HCT116 (cell line): ENCODE data around the gene CFAP58. TPM values are rescaled to one million over a fixed set of nuclear protein-coding genes. Genes with fewer than 3 reads are reported as not detected.

Experiments used
- ATAC-seq: fragments of 200-7000 bp; cut with Tn5 transposase; 2 replicates; pipeline ENCODE4 v1.9.1; 2020; ENCODE audit warnings: mild to moderate bottlenecking, moderate library complexity
- BruUV-seq: library from RNA; stranded (reverse); fragments of 400-500 nt; replicated peaks from 2 replicates; lab custom pipeline; 2021; lab: Mats Ljungman, UMichigan
- CTCF ChIA-PET: fragments of 300-600 bp; sonication (Branson Sonifier 250); formaldehyde crosslinking; loops from one replicate; lab custom pipeline; 2021; ENCODE audit warnings: antibody characterized with exemption; lab: Charles Lee
- POLR2A ChIA-PET: fragments of 300-600, 350-600 bp; sonication (Branson Sonifier 250); formaldehyde crosslinking; loops from one replicate; lab custom pipeline; 2021; ENCODE audit warnings: antibody characterized with exemption; lab: Charles Lee
- RAD21 ChIA-PET, 2 experiments: fragments of 300-600 bp; sonication (Branson Sonifier 250); formaldehyde crosslinking; loops; one replicate each; lab custom pipeline; 2023; ENCODE audit warnings: low total read pairs in 2 of 2; ENCODE audit not compliant: uncharacterized antibody in 2 of 2, unreplicated experiment in 2 of 2, low non-redundant PET in 1 of 2; lab: Charles Lee
- DNase-seq: peaks from one replicate; pipeline ENCODE4 v3.0.0-alpha.2; 2010; ENCODE audit warnings: low read depth, low spot score
- H2AFZ ChIP-seq: fragments of 200-600 bp; shearing (Covaris generic), sonication (generic); 2 replicates; pipeline ENCODE4 v1.6.1; 2017; ENCODE audit warnings: low read depth, mixed run types, mixed read lengths, antibody characterized with exemption, low read length; ENCODE audit not compliant: poor library complexity, severe bottlenecking
- H3K27ac ChIP-seq: 2 replicates; pipeline ENCODE4 v1.5.1; 2012; ENCODE audit warnings: low read depth, low read length
- H3K27me3 ChIP-seq: fragments of 200-600 bp; sonication (generic); 2 replicates; pipeline ENCODE4 v1.6.1; 2016; ENCODE audit warnings: mixed run types, low read length, mixed read lengths; ENCODE audit not compliant: insufficient read depth
- H3K36me3 ChIP-seq, 2 experiments: fragments of 200-500 bp in 1 of 2; fragments of 200-600 bp in 1 of 2; sonication (Bioruptor generic) in 1 of 2; sonication (generic) in 1 of 2; 2 replicates each; pipeline versions ENCODE4 v1.5.1 to v1.6.1; 2014 to 2016; ENCODE audit warnings: low read length in 2 of 2, inconsistent platforms in 1 of 2, mixed read lengths in 1 of 2, mixed run types in 1 of 2; ENCODE audit not compliant: insufficient read depth in 2 of 2, control insufficient read depth in 1 of 2
- H3K4me1 ChIP-seq, 2 experiments: fragments of 200-600 bp in 1 of 2; sonication (generic) in 1 of 2; 2 replicates each; pipeline versions ENCODE4 v1.5.1 to v1.6.1; 2012 to 2017; ENCODE audit warnings: low read length in 2 of 2, inconsistent platforms in 1 of 2, mild to moderate bottlenecking in 1 of 2, mixed read lengths in 1 of 2, mixed run types in 1 of 2, moderate library complexity in 1 of 2; ENCODE audit not compliant: insufficient read depth in 2 of 2, control insufficient read depth in 1 of 2
- H3K4me2 ChIP-seq: fragments of 200-600 bp; sonication (generic); 2 replicates; pipeline ENCODE4 v1.6.1; 2017; ENCODE audit warnings: mixed run types, low read length, mixed read lengths
- H3K4me3 ChIP-seq, 2 experiments: fragments of 200-600 bp in 1 of 2; sonication (generic) in 1 of 2; replicated peaks in 1 of 2; 2 replicates each; pipeline ENCODE4 v1.5.1; 2011 to 2016; ENCODE audit warnings: low read length in 2 of 2, control low read depth in 1 of 2, low read depth in 1 of 2, mild to moderate bottlenecking in 1 of 2, mixed read lengths in 1 of 2, mixed run types in 1 of 2
- H3K79me2 ChIP-seq: fragments of 200-600 bp; sonication (generic); 2 replicates; pipeline ENCODE4 v1.6.1; 2017; ENCODE audit warnings: mild to moderate bottlenecking, mixed run types, low read length, moderate library complexity, mixed read lengths; ENCODE audit not compliant: insufficient read depth
- H3K9ac ChIP-seq: fragments of 200-600 bp; sonication (generic); 2 replicates; pipeline ENCODE4 v1.6.1; 2016; ENCODE audit warnings: low read length, mixed read lengths
- H3K9me2 ChIP-seq: fragments of 200-600 bp; sonication (generic), shearing (Covaris generic); 2 replicates; pipeline ENCODE4 v1.6.1; 2017; ENCODE audit warnings: mixed run types, mild to moderate bottlenecking, moderate library complexity; ENCODE audit not compliant: insufficient read depth
- H3K9me3 ChIP-seq, 2 experiments: fragments of 200-500 bp in 1 of 2; fragments of 200-600 bp in 1 of 2; sonication (Bioruptor generic) in 1 of 2; sonication (generic) in 1 of 2; 2 replicates each; pipeline ENCODE4 v1.6.1; 2014 to 2017; ENCODE audit warnings: low read length in 2 of 2, mixed read lengths in 2 of 2, inconsistent platforms in 1 of 2, low read depth in 1 of 2, mild to moderate bottlenecking in 1 of 2, mixed run types in 1 of 2, moderate library complexity in 1 of 2; ENCODE audit not compliant: control insufficient read depth in 1 of 2, insufficient read depth in 1 of 2
- H4K20me1 ChIP-seq: fragments of 200-600 bp; sonication (generic), shearing (Covaris generic); 2 replicates; pipeline ENCODE4 v1.6.1; 2017; ENCODE audit warnings: mixed run types, mild to moderate bottlenecking, moderate library complexity; ENCODE audit not compliant: insufficient read depth
- ATF3 ChIP-seq: IDR thresholded peaks from 2 replicates; pipeline ENCODE4 v1.6.1; 2012
- CBX3 ChIP-seq: IDR thresholded peaks from 2 replicates; pipeline ENCODE4 v1.6.1; 2012; ENCODE audit warnings: low read depth
- CEBPB ChIP-seq: IDR thresholded peaks from 2 replicates; pipeline ENCODE4 v1.6.1; 2012; ENCODE audit warnings: low read depth
- CTCF ChIP-seq, 3 experiments: fragments of 200-600 bp in 1 of 3; sonication (generic) in 1 of 3; IDR thresholded peaks in 2 of 3; conservative IDR thresholded peaks in 1 of 3; 2 replicates each; pipeline ENCODE4 v1.5.1; 2012 to 2017; ENCODE audit warnings: low read depth in 2 of 3, low read length in 2 of 3, antibody characterized with exemption in 1 of 3, borderline replicate concordance in 1 of 3, control low read depth in 1 of 3, mild to moderate bottlenecking in 1 of 3, mixed read lengths in 1 of 3, mixed run types in 1 of 3, moderate library complexity in 1 of 3; ENCODE audit not compliant: insufficient read depth in 1 of 3
- EGR1 ChIP-seq: IDR thresholded peaks from 2 replicates; pipeline ENCODE4 v1.6.1; 2012; ENCODE audit warnings: low read depth
- ELF1 ChIP-seq: IDR thresholded peaks from 2 replicates; pipeline ENCODE4 v1.6.1; 2012; ENCODE audit warnings: low read depth, borderline replicate concordance
- EZH2 ChIP-seq: fragments of 200-600 bp; sonication (generic); IDR thresholded peaks from 2 replicates; pipeline ENCODE4 v1.6.1; 2017; ENCODE audit warnings: antibody characterized with exemption, mixed run types
- EZH2phosphoT487 ChIP-seq: fragments of 200-600 bp; IDR thresholded peaks from 2 replicates; pipeline ENCODE4 v1.6.1; 2018; ENCODE audit warnings: antibody characterized with exemption, borderline replicate concordance
- FOSL1 ChIP-seq: IDR thresholded peaks from 2 replicates; pipeline ENCODE4 v1.6.1; 2012; ENCODE audit warnings: low read depth
- JUND ChIP-seq: IDR thresholded peaks from 2 replicates; pipeline ENCODE4 v1.6.1; 2012
- MAX ChIP-seq: IDR thresholded peaks from 2 replicates; pipeline ENCODE4 v1.6.1; 2012
- POLR2A ChIP-seq: IDR thresholded peaks from 2 replicates; pipeline ENCODE4 v1.7.0; 2011; ENCODE audit warnings: borderline replicate concordance; ENCODE audit not compliant: insufficient read depth, insufficient read length; ENCODE audit errors: extremely low read depth
- POLR2AphosphoS5 ChIP-seq: IDR thresholded peaks from 2 replicates; pipeline ENCODE4 v1.6.1; 2011; ENCODE audit warnings: mild to moderate bottlenecking, low read depth, low read length, moderate library complexity
- RAD21 ChIP-seq: IDR thresholded peaks from 2 replicates; pipeline ENCODE4 v1.6.1; 2012; ENCODE audit warnings: low read depth, mild to moderate bottlenecking
- REST ChIP-seq: IDR thresholded peaks from 2 replicates; pipeline ENCODE4 v1.6.1; 2012; ENCODE audit warnings: low read depth
- SIN3A ChIP-seq: IDR thresholded peaks from 2 replicates; pipeline ENCODE4 v1.6.1; 2012; ENCODE audit warnings: low read depth
- SRF ChIP-seq: IDR thresholded peaks from 2 replicates; pipeline ENCODE4 v1.6.1; 2012; ENCODE audit warnings: low read depth
- TCF7L2 ChIP-seq: IDR thresholded peaks from 2 replicates; pipeline ENCODE4 v1.7.0; 2011; ENCODE audit warnings: borderline replicate concordance, inconsistent platforms; ENCODE audit not compliant: insufficient read depth, insufficient read length; ENCODE audit errors: extremely low read depth
- YY1 ChIP-seq: IDR thresholded peaks from 2 replicates; pipeline ENCODE4 v1.6.1; 2011; ENCODE audit warnings: low read length, low read depth, moderate library complexity, mild to moderate bottlenecking; ENCODE audit not compliant: insufficient replicate concordance; ENCODE audit errors: extremely low read depth
- ZFX ChIP-seq: fragments of 450-650 bp; IDR thresholded peaks from 2 replicates; pipeline ENCODE4 v1.6.1; 2017
- ZNF274 ChIP-seq: fragments of 200-500 bp; sonication (Bioruptor generic); IDR thresholded peaks from 2 replicates; pipeline ENCODE4 v1.6.1; 2014; ENCODE audit warnings: mild to moderate bottlenecking, low read depth, low read length, inconsistent platforms
- intact Hi-C: fragments of 100-400 bp; cut with micrococcal nuclease; formaldehyde crosslinking; loops from 2 replicates; pipeline ENCODE4 v1.10.0; 2022
- total RNA-seq: library from RNA; stranded (reverse); gene quantifications from one replicate; pipeline ENCODE4 v1.2.1, GENCODE V29; 2021; ENCODE audit not compliant: unreplicated experiment

The CFAP58 gene
- total RNA-seq, 1 experiment from 2014 or later = 0.91 TPM

GRCh38 chr10:104350127-104350635 lies 3.5 kb upstream of the CFAP58 start:
- Histone ChIP-seq H3K4me2 (peak overlapping the region; percentile 56), H3K9me3 (no peaks in the 10 kb centered on the region), H3K4me3 (peak overlapping the region in 1 of 2 experiments; percentile 10; a peak in 1 of 4 replicates), H3K79me2 (no peaks in the 10 kb centered on the region), H3K27ac (no peak overlapping the region), H4K20me1 (no peaks in the 10 kb centered on the region), H2AFZ (peak overlapping the region; percentile 95), H3K27me3 (no peaks in the 10 kb centered on the region; the same call in 1 of the 2 replicates), H3K36me3 (no peaks in the 10 kb centered on the region), H3K9ac (0 out of 2 replicates have a peak overlapping the region, but pooled peaks have one; percentile 12), H3K9me2 (no peaks in the 10 kb centered on the region), H3K4me1 (peaks cover 7 to 33% of the 10 kb centered on the region in 2 experiments; a peak in 3 of 4 replicates)
- ATAC-seq (peak; percentile 70), DNase-seq (peak; percentile 70)
- intact Hi-C loops = loop anchor here (1.0 to 5.0 kb wide), 6 partner anchors 45 to 463 kb away; partner anchors contain the start of gene SFR1
- ChIA-PET CTCF (interaction anchor here (1.0 to 6.5 kb wide), 5 partner anchors 44 to 96 kb away, joined by 5 to 106 read pairs (median 25); partner anchors contain the start of gene GSTO1), RAD21 (interaction anchor here in 1 of 2 experiments (2.2 kb wide), 1 partner anchor 45 kb away, joined by 6 read pairs; no protein-coding TSS in a partner anchor), POLR2A (interaction anchor here (1.3 to 2.0 kb wide), 4 partner anchors 12 to 81 kb away, joined by 3 to 5 read pairs (median 4); partner anchors contain the start of genes GSTO2 and ITPRIP)
- BruUV-seq = no TSS peak
- TF ChIP-seq TCF7L2 = no peak
- TF ChIP-seq REST = no peak
- TF ChIP-seq POLR2A = no peak
- no peak for TF ChIP-seq EGR1
- TF ChIP-seq ATF3 = no peak
- TF ChIP-seq FOSL1 = no peak
- TF ChIP-seq ELF1 = no peak
- 0 out of 2 replicates have a peak, but pooled peaks have one; percentile 6 for TF ChIP-seq POLR2AphosphoS5
- TF ChIP-seq SRF = peak; percentile 21
- no peak for TF ChIP-seq ZNF274
- no peak for TF ChIP-seq MAX
- TF ChIP-seq SIN3A = peak; percentile 8; the same call in 1 of the 2 replicates
- no peak for TF ChIP-seq JUND
- TF ChIP-seq ZFX = no peak
- peak; percentile 99 for TF ChIP-seq RAD21
- no peak for TF ChIP-seq EZH2phosphoT487
- TF ChIP-seq EZH2 = no peak
- no peak for TF ChIP-seq YY1
- TF ChIP-seq CTCF (IDR thresholded peaks at IDR 0.05 in 2 of 3, conservative IDR thresholded peaks at IDR 0.05 in 1 of 3; ENCODE audit: borderline replicate concordance in 1 of 3, insufficient read depth in 1 of 3, low read depth in 2 of 3, low read length in 2 of 3) = peak; percentile 57 to 98 (median 88)
- TF ChIP-seq CEBPB = peak; percentile 20; the same call in 1 of the 2 replicates
- TF ChIP-seq CBX3 = no peak
